Muscle of arm (tissue), 12 donors: Measurements from ENCODE around the gene ZDHHC5. TPM values are rescaled to one million over a fixed set of nuclear protein-coding genes. Genes with fewer than 3 reads are reported as not detected.
"Not testable (repeated sequence)": the region's sequence is repeated elsewhere in the genome, so short reads cannot be mapped to it uniquely, and the experiment has no call there.

Source experiments
- DNase-seq: peaks from one replicate; pipeline ENCODE4 v3.0.0-alpha.2; 2013
- polyA plus RNA-seq, 12 donors: library from polyadenylated mRNA; unstranded; fragments of 120-200 nt; gene quantifications; one replicate each; pipeline ENCODE4 v1.2.1, GENCODE V29; 2013; ENCODE audit not compliant: insufficient read length in 12 of 12

ZDHHC5 gene
- polyA plus RNA-seq, 12 donors: 26.4 to 41.8 (median 31.3) TPM; not detected in 1

DNA sequence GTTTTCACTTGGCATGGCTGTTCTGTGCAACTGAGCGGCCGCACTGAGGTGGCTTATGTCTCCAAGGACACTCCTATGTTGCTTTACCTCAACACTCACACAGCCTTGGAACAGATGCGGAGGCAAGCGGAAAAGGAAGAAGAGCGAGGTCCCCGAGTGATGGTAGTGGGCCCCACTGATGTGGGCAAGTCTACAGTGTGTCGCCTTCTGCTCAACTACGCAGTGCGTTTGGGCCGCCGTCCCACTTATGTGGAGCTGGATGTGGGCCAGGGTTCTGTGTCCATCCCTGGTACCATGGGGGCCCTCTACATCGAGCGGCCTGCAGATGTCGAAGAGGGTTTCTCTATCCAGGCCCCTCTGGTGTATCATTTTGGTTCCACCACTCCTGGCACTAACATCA lies 8.2 kb upstream of the ZDHHC5 start:
- DNase-seq: no peak

DNA sequence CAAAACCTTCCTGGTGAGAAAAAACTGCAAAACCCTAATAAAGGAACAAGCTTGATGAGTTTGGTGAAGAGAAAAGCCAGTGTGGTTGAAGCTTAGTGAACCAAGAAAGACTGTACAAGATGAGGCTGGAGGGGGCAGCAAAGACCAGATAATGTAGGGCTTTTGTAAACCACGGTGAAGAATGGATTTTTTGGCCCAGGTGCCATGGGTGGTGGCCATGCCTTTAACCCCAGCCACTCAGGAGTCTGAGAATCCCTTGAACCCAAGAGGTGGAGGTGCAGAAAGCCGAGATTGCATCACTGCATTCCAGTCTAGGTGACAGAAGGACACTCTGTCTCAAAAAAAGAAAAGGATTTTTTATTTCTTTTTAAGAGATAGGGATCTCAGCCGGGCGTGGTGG lies 5.0 kb upstream of the ZDHHC5 start:
- no peak for DNase-seq

DNA sequence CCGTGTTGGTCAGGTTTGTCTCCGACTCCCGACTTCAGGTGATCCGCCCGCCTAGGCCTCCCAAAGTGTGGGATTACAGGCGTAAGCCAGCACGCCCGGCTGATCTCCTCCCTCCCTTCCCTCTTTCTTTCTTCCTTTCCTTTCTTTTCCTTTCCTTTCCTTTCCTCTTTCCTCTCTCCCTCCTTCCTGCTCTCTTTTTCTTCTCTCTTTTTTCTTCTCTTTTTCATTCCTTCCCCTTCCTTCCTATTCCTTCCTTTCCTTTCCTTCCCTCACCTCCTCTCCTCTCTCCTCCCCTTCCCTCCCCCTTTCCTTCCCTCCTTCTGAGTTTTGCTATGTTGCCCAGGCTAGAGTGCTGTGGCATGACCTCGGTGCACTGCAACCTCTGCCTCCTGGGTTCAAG lies 3.9 kb upstream of the ZDHHC5 start:
- no peak for DNase-seq

DNA sequence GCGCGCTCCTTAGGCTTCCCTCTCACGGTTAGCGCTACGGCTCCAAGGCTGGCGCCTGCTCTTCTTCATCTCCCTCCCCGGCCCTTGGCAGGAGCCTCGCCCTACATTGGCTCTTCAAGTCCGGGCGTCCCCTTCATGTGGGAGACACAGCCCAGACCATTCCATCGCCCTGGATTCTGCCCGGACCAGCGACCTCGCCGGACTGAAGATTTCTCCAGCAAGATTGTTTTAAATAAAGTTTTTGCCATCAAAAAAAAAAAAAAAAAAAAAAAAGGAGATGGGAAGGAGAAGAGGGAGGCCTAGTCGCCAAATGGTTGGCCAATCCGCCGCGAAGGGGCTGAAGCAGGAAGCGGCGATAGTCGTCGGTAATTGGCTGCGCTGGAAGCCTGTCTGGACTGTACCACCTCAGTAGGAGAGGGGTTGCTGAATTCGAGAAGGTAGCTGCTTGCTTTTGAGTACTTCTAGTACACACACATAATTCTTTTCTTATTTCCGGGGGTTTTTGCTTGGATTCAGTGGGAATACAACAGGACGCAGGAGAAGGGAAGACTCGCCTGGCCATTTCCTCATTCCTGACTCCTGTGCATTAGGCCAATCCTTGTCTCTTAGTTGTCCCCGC lies 688 bp upstream of the ZDHHC5 start:
- DNase-seq: peak; percentile 97

DNA sequence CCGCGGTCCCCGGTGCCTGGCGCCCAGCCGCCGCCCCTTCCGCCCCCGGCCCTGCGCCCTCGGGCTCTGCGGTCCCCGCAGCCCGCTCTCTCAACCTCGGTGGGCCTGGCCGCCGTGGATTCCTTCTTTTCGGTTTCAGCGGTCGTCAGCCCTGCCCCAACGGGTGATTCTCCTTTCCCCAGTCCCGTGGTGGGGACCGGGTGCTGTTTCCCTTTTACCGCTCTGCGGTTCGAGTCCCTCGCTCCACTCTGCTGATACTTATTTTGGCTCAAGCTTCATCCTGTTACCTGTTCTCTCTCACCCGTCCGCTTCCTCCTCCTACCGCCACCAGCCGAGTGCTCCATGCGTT lies 494 bp downstream of the ZDHHC5 start:
- DNase-seq: no peak

DNA sequence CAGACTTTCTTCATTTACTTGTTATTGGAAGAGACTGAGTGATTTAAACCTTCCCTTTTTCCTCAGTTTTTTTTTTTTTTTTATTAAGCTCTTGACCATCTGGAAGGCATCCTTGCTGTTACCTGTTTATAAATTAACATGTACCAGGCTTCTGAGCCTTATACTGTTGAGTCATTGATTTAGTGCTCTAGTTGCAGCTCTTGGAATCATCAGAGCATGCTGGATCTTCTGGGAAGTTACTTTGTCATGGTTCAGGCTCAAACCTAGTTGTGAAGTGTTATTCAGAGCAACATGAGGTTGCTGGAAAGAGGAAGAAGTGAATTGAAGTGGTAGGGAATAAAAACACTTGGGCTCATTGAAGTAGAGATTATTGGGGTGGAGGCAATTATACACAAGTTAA lies 6.3 kb downstream of the ZDHHC5 start:
- no peak for DNase-seq

DNA sequence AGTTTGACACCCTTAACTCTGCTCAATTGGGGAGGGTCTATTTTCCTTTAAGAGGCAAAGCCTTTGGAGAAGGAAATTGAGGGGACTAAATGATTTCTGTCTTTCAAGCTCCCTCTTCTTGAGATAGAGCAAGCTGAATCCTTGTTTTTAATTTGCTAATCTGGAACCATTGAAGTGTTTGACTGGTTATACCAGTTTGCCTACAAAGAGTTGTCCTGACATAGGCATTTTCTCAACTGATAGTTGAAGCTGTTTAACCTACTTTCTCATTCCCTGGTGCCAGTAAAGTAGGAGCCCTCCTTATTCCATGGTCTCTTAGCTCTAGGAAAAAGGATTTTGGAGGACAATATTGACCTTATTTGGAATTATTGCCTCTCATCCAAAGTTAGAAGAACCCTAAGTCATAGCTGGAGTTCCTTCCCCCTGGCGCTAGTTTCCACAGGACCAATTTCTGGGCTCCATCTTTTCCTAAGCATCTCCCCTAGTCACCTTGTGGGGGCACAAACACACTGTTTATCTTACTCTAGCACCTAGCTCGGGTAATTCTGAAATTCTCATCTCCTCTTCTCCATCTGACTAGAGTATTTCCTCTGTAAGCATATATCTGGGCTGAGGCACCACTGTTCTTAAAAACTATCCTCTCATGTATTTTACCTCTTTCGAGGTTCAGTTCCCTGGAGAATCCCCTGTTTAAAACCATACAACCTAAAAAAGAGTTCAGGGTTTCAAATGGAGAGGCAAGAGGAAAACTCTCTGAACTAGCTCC lies 7.4 kb downstream of the ZDHHC5 start:
- DNase-seq: no peak

DNA sequence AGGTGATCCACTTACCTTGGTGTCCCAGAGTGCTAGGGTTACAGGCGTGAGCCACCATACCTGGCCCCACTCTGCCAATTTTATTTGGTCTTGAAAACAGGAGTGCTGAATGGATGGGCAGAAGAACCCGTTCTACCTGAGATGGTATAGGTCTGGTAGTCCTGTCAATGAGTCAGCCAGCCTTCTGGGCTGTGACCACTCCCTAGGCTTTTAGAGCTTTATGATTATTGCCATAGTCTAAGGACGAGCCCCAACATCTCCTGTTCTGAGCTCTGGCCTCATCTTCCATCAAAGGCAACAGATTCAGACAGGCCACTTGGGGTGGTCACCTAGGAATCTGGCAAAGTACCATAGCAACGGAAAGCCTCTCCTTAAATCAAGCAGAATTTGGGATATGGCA lies 11.5 kb downstream of the ZDHHC5 start:
- DNase-seq: no peak

DNA sequence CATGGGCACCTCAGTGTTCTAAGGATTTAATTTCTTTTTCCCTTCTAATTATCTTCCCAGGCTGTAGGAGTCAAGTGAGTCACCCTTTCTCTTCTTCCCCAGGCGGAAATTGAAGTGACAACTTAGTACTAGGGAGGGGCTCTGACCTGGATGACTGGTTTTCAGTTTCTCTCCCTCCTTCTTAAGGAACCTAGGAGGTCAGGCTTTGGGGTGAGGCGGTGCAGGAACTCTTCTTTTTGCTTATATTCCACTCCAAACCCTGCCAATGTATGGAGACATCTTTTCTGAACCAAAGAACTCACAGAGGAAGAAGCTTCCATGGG lies 12.6 kb downstream of the ZDHHC5 start:
- DNase-seq: no peak

DNA sequence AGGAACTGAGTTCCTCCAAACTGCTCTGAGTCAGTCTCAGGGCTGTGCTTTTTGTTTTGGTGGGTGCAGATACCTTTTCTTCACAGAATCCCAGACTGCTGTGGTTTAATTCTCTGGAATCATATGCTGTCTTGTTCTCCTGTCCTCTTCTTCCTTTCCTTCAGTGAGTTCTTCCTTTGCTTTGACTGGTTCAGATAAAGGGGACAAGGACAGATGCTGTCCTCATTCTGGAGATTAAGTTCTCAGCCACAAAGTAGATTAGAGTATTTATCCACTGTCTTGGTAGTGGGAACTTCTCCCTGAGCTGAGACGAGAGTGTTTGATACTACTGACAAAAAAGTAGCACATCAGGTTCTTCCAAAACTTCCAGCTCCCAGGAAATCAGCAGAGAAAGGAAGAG lies 13.3 kb downstream of the ZDHHC5 start:
- no peak for DNase-seq

DNA sequence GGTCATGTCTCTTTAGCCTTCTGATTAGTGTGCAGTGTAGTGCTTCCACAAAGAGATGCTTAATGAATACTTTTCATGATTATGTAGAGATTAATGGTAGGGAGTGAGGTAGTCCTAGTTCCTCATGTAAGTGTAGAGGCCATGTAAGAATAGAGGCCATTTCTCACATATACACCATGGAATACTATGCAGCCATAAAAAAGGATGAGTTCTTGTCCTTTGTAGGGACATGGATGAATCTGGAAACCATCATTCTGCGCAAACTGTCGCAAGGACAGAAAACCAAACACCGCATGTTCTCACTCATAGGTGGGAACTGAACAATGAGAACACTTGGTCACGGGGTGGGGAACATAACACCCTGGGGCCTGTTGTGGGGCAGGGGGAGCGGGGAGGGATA lies 22.6 kb downstream of the ZDHHC5 start:
- DNase-seq: not testable (repeated sequence)

DNA sequence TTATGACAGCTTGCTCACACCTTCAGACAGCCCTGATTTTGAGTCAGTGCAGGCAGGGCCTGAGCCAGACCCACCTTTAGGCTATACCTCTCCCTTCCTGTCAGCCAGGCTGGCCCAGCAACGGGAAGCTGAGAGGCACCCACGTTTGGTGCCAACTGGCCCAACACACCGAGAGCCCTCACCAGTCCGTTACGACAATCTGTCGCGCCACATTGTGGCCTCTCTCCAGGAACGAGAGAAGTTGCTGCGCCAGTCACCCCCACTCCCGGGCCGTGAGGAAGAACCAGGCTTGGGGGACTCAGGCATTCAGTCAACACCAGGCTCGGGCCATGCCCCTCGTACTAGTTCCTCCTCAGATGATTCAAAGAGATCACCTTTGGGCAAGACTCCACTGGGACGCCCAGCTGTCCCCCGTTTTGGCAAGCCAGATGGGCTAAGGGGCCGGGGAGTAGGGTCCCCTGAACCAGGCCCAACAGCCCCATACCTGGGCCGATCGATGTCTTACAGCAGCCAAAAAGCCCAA lies 31.0 kb downstream of the ZDHHC5 start:
- DNase-seq: no peak

DNA sequence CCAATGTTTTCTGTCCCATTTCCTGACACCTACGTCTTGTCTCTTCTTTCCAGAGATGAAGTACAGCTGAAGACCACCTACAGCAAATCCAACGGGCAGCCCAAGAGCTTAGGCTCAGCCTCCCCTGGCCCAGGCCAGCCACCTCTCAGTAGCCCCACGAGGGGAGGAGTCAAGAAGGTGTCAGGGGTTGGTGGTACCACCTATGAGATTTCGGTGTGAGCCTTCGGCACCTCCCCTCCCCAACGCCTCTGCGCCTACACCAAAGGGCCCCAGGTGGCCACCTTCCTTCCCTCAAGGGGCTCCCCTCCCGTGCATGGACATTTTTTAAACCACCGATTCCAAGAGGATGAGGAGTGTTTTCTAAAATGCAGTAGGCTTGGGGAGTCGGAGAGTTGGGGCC lies 31.9 kb downstream of the ZDHHC5 start:
- DNase-seq: no peak

DNA sequence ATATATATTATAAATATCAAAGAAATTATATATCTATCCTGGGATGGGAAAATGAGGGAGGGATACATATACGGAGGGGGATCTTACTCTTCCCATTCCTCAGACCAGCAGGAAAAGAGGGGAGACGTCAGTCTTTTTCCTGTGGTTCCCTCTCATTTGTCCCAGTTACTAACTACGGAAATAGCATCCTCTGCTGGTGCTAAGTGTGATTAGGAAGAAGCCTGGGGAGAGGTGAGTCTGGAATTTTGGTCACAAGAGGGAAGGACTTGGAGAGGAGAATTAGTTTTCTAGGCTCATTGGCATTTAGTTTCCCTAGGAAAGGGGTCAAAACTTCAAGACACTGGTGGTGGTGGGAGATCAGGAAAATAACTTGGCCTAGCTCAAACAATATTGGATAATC lies 32.5 kb downstream of the ZDHHC5 start:
- DNase-seq: no peak

DNA sequence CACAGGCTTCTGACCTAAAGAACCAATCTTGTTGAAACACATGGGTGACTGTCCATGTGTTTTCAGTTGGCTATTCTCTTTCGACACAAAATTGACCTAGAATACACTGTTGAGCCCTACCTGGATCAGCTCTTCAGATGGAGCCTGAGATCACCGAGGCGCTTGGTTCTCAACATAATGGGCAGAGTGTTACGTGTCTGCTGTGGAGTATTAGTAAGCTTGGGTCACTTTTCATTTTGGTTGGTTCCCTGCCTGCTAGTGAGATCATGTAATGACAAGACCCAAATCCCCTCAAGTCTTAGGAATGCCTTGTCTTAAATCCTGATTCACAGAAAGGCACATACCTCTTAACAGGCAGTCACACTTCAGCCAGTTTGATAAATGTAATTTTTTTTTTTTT lies 35.4 kb downstream of the ZDHHC5 start:
- DNase-seq: no peak

DNA sequence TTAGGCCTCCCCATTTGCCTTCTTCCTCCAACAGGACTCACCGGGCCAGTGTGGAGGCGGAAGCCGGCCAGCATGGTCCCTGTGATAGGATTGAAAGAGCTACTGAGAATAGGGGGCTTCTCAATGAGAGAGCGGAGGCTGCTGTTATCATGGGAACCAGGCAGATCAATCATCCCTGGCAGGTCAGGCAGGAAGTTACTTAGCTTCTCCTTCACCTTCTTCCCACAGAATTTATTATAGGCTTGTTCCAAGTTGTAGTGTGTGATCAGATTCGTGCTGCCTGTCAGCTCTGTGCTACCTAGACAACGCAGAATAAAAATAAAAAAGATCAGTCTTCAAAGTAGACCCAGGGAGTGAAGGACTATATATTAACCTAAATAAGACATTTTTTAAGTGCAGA lies 37.0 kb downstream of the ZDHHC5 start:
- DNase-seq: no peak

DNA sequence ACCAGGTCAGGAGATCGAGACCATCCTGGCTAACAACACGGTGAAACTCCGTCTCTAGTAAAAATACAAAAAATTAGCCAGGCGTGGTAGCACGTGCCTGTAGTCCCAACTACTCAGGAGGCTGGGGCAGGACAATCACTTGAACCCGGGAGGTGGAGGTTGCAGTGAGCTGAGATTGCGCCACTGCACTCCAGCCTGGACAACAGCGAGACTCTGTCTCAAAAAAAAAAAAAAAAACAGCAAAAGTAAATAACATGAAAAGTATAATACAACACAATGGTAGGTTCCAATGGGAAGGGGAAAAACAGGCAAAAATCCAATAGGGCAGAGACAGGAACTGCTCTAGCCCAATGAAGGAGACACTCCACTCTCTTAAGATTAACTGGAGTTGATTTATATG lies 37.5 kb downstream of the ZDHHC5 start:
- not testable (repeated sequence) for DNase-seq

DNA sequence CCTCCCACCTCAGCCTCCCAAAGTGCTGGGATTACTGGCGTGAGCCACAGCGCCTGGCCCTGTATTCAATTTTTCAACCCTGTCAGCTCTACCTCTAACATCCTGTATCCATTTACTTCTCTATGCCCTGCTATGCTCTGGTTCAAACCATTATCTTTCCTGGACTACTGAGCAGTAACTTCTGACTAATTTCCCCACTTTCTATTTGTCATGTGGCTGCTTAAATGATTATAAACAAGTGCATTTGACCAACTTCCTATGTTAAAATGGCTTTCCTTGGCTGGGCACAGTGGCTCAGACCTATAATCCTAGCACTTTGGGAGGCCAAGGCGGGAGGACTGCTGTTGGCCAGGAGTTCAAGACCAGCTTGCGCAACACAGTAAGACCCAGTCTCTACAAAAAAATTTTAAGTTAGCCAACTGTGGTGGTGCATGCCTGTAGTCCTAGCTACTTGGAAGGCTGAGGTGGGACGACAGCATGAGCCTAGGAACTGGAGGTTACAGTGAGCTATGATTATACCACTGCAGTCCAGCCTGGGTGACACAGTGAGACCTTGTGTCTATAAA lies 42.0 kb downstream of the ZDHHC5 start:
- no peak for DNase-seq

DNA sequence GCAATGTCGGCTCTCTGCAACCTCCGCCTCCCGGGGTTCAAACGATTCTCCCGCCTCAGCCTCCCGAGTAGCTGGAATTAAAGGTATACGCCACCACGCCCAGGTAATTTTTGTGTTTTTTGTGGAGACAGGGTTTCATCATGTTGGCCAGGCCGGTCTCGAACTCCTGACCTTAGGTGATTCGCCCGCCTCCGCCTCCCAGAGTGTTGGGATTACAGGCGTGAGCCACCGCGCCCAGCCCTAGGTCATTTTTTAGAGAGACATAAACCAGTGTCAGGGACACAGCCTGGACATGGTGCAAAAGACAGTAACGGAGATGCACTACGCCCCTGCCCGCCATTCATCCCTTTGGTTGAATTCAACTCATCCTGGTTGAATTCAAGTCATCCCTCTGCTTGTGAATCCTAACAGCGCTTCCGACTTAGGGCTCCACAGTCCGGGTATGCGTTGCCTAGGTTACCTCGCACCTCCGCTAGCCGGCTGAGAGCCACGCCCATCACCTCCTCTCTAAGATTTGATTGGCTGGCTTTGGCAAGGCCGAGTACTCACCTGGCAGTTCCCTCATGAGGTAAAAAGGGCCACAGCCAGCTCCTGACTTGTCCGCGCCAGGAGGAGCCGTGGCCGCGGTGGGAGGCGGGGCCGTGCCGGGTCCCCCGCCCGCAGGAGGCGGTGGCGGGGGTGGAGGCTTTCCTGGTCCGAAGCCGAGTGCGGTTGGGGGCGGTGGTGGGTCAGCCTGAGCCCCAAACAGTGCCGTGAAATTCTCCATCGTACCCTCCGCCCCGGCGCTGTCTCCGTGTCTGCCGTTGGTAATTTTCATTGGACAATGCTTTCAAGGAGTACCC lies 43.7 kb downstream of the ZDHHC5 start, which contains the start of gene MED19:
Gene MED19 (minus strand): TSS at position 802 of the 842 bp plus-strand sequence. CDS start 36 bp downstream, at position 766.
- no peak for DNase-seq

DNA sequence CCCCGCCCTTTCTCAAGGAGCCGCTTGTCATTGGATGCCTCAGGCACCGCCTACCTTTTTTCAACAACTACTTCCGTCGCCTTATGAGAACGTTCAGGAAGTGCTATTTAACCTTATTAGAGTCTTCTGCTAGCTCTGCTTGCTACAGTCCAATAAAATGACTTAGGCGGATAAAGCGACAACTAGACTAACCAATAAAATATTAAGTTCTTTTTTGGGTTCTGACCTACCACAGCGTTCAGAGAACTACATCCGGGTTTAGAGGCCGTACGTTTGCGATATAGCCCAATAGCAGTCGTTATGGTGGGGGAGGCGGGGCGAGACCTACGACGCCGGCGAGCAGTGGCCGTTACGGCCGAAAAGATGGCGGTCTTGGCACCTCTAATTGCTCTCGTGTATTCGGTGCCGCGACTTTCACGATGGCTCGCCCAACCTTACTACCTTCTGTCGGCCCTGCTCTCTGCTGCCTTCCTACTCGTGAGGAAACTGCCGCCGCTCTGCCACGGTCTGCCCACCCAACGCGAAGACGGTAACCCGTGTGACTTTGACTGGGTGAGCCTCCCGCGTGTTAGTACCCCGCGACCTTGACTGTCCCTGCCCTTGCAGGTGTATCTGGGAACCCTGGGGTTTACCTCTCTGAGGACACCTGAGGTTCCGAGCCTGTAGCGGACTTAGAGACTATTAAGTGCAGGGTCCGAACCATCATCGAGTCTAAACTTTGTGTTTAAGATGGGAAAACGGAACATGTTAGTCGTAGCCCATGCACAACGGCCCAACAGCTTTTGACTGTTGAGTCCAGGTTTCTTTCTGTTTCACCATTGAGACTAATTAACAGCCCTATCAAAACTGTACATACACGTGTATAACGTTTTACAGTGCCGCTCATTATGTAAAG lies 44.6 kb downstream of the ZDHHC5 start, which contains the start of gene TMX2:
Gene TMX2 (plus strand): TSS at position 338 of the 895 bp plus-strand sequence. CDS start 26 bp downstream, at position 364.
- DNase-seq: peak; percentile 96

DNA sequence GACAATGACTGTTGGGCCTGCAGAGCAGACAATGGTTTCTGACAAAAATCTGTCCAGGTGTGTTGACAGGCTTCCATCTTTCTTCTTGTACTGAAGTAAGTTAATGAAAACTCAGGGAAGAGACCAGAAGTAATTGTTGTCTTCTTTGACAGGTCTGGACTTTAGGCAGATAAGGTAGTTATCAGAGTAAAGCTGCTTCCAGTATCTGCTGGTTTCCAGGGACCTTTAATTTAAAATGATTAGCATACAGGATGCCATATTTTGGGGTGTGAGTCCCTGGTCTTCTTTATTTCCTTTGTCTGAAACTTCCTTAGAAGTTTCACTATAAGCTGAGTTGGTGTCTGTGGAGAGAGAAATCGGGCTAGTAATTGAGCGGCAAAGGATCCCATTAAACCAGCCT lies 45.9 kb downstream of the ZDHHC5 start:
- no peak for DNase-seq
